Measurements from ENCODE around the gene CDH4. TPM values are rescaled to one million over a fixed set of nuclear protein-coding genes. Genes with fewer than 3 reads are reported as not detected.

Gene CDH4
- total RNA-seq, 1 experiment from 2014 or later, result 3.9 TPM

- DNase-seq, result no peak
- Histone ChIP-seq H3K27me3 (ENCODE audit: control insufficient read depth, insufficient read depth, low read length) (no peaks in the 10 kb centered on the region), H3K36me3 (replicated peaks; ENCODE audit: control insufficient read depth, insufficient read depth, low read length) (no peaks in the 10 kb centered on the region), H3K4me3 (ENCODE audit: insufficient read depth, low read depth, low read length) (no peak overlapping the region)
These were observed 468.3 kb downstream of the CDH4 start for GRCh38 chr20:61720348-61720696.

DNA sequence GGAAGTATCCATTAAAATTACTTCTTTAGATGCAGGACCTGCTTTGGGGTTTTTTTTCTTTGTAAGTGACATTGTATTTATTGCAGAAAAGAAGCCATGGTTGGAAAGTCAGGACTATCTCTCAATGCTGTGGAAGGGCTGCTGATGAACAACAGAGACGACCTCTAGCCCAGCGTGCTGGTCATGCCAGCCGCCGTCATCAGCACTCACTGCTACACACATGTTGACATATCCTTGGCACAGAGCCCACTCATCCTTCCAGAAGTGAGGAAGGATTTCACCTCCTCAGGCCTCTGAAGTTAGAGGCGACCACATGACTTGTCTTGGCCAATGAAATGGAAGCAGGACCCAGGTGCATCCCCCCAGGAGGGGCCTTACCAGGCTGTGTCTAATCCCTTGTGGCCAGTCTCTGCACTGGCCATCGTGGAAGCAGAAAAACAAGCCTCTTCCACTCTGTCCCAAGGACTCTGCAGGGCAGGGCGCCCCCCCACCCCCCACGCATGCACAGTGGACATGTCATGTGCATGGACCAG lies 470.2 kb downstream of the CDH4 start:
- DNase-seq, result peak; percentile 81
- H3K27me3 ChIP-seq (ENCODE audit: control insufficient read depth, insufficient read depth, low read length), result no peaks in the 10 kb centered on the region
- no peak overlapping the region for H3K4me3 ChIP-seq (ENCODE audit: insufficient read depth, low read depth, low read length)
- no peaks in the 10 kb centered on the region for H3K36me3 ChIP-seq (replicated peaks; ENCODE audit: control insufficient read depth, insufficient read depth, low read length)

- no peaks in the 10 kb centered on the region for H3K27me3 ChIP-seq (ENCODE audit: control insufficient read depth, insufficient read depth, low read length)
- no peaks in the 10 kb centered on the region for H3K36me3 ChIP-seq (replicated peaks; ENCODE audit: control insufficient read depth, insufficient read depth, low read length)
- no peak for DNase-seq
- H3K4me3 ChIP-seq (ENCODE audit: insufficient read depth, low read depth, low read length), result no peak overlapping the region
These were observed 471.6 kb downstream of the CDH4 start for GRCh38 chr20:61723529-61724257.

GRCh38 chr20:61724376-61724775 lies 472.3 kb downstream of the CDH4 start:
- DNase-seq, result peak; percentile 88

DNA sequence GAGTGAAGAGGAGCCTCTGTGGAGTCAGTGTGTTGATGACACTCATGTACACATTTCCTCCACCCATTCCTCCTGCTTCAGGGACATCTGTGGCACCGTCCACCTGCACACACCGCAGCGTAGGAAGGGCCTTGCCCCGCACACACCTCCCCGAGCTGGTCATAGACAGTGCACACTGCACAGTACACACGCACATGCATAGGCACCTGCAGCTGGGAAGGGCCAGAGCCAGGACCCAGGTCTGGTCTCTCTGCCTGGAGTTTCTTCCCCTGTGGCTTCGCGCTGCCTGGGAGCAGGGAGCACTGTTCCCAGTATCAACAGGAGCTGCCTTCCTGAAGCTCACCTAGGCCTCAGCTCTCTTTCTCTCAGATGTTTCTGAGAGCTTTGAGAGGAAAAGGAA lies 473.1 kb downstream of the CDH4 start:
- Histone ChIP-seq H3K27me3 (ENCODE audit: control insufficient read depth, insufficient read depth, low read length) (no peaks in the 10 kb centered on the region), H3K36me3 (replicated peaks; ENCODE audit: control insufficient read depth, insufficient read depth, low read length) (no peaks in the 10 kb centered on the region), H3K4me3 (ENCODE audit: insufficient read depth, low read depth, low read length) (no peak overlapping the region)
- no peak for DNase-seq

More at GRCh38 chr20:61724376-61724775, 472.3 kb downstream of the CDH4 start:
- H3K4me3 ChIP-seq (ENCODE audit: insufficient read depth, low read depth, low read length), result no peak overlapping the region
- H3K36me3 ChIP-seq (replicated peaks; ENCODE audit: control insufficient read depth, insufficient read depth, low read length), result no peaks in the 10 kb centered on the region
- H3K27me3 ChIP-seq (ENCODE audit: control insufficient read depth, insufficient read depth, low read length), result no peaks in the 10 kb centered on the region

- DNase-seq, result no peak
- Histone ChIP-seq H3K27me3 (ENCODE audit: control insufficient read depth, insufficient read depth, low read length) (no peaks in the 10 kb centered on the region), H3K4me3 (ENCODE audit: insufficient read depth, low read depth, low read length) (no peak overlapping the region), H3K36me3 (replicated peaks; ENCODE audit: control insufficient read depth, insufficient read depth, low read length) (no peaks in the 10 kb centered on the region)
These were observed 473.9 kb downstream of the CDH4 start for GRCh38 chr20:61725966-61726365.

DNA sequence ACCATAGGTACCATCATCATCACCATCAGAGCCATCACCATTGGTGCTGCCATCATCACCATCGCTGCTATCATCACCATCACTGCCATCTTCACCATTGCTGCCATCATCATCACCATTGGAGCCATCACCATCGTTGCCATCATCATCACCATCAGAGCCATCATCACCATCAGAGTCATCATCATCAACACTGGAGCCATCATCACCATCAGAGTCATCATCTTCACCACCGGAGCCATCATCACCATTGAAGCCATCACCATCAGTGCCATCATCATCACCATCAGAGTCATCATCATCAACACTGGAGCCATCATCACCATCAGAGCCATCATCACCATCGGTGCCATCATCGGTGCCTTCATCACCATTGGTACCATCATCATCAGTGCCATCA lies 474.9 kb downstream of the CDH4 start:
- DNase-seq, result no peak
- Histone ChIP-seq H3K27me3 (ENCODE audit: control insufficient read depth, insufficient read depth, low read length) (no peaks in the 10 kb centered on the region), H3K4me3 (ENCODE audit: insufficient read depth, low read depth, low read length) (no peak overlapping the region), H3K36me3 (replicated peaks; ENCODE audit: control insufficient read depth, insufficient read depth, low read length) (no peaks in the 10 kb centered on the region)

DNA sequence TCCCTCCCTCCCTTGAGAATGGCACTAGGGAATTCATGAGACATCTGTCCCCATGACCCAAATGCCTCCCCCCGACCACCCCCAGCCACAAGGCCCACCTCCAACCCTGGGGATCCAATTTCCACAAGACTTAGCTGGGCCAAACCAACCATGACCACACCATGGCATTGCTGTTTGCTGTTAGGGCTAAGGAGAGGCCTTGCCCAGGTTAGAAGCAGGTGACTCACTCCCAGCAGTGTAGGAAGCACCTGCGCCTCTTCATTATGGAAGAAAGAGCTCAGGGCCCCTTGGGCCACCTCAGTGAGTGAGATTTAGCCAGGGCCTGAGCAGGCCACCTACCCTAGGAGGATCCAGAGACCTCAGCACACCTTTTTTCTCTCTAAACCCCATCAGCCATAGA lies 475.7 kb downstream of the CDH4 start:
- DNase-seq, result no peak
- Histone ChIP-seq H3K27me3 (ENCODE audit: control insufficient read depth, insufficient read depth, low read length) (no peaks in the 10 kb centered on the region), H3K36me3 (replicated peaks; ENCODE audit: control insufficient read depth, insufficient read depth, low read length) (no peaks in the 10 kb centered on the region), H3K4me3 (ENCODE audit: insufficient read depth, low read depth, low read length) (no peak overlapping the region)

GRCh38 chr20:61728326-61728725 lies 476.3 kb downstream of the CDH4 start:
- no peak for DNase-seq
- H3K27me3 ChIP-seq (ENCODE audit: control insufficient read depth, insufficient read depth, low read length), result no peaks in the 10 kb centered on the region
- H3K4me3 ChIP-seq (ENCODE audit: insufficient read depth, low read depth, low read length), result no peak overlapping the region
- H3K36me3 ChIP-seq (replicated peaks; ENCODE audit: control insufficient read depth, insufficient read depth, low read length), result no peaks in the 10 kb centered on the region

GRCh38 chr20:61728786-61729770 lies 477.0 kb downstream of the CDH4 start:
- H3K36me3 ChIP-seq (replicated peaks; ENCODE audit: control insufficient read depth, insufficient read depth, low read length), result no peaks in the 10 kb centered on the region
- no peak overlapping the region for H3K4me3 ChIP-seq (ENCODE audit: insufficient read depth, low read depth, low read length)
- DNase-seq, result no peak
- H3K27me3 ChIP-seq (ENCODE audit: control insufficient read depth, insufficient read depth, low read length), result no peaks in the 10 kb centered on the region

DNA sequence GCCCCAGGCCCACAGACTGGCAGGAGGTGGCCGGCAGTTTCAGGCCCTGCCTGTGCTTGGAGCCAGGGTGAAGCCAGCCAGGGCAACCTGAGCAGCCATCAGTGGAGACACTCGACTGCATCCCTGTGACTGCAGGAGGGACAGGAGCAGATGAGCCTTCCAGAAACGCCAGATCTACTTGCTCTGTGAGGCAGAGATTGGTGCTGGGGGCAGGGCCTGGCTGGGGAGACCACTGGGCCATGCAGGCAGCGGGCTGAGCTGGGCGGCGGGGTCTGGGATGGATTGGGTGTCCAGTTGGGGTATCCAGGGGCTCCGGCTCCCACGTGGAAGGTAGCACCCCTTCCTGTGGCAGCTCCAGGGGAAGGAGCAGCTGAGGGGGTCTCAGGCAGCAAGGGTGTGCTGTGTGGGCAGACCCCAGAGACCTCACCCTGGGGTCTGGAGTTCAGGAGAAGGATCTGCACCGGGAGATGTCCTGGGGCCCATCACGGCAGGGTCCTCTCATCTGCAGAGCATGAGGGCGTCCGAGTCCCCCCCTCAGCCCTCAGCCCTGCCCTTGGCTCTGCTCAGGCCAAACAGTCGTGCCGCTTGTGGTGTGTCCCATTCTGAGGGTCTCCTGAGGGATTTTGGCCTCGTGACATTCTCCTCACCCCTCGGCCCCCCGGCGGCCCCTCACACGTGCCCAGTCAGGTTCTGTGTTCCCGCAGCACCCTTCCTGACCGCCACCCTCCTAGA lies 478.7 kb downstream of the CDH4 start:
- Histone ChIP-seq H3K36me3 (replicated peaks; ENCODE audit: control insufficient read depth, insufficient read depth, low read length) (no peaks in the 10 kb centered on the region), H3K4me3 (ENCODE audit: insufficient read depth, low read depth, low read length) (no peak overlapping the region), H3K27me3 (ENCODE audit: control insufficient read depth, insufficient read depth, low read length) (no peaks in the 10 kb centered on the region)
- DNase-seq, result no peak

DNA sequence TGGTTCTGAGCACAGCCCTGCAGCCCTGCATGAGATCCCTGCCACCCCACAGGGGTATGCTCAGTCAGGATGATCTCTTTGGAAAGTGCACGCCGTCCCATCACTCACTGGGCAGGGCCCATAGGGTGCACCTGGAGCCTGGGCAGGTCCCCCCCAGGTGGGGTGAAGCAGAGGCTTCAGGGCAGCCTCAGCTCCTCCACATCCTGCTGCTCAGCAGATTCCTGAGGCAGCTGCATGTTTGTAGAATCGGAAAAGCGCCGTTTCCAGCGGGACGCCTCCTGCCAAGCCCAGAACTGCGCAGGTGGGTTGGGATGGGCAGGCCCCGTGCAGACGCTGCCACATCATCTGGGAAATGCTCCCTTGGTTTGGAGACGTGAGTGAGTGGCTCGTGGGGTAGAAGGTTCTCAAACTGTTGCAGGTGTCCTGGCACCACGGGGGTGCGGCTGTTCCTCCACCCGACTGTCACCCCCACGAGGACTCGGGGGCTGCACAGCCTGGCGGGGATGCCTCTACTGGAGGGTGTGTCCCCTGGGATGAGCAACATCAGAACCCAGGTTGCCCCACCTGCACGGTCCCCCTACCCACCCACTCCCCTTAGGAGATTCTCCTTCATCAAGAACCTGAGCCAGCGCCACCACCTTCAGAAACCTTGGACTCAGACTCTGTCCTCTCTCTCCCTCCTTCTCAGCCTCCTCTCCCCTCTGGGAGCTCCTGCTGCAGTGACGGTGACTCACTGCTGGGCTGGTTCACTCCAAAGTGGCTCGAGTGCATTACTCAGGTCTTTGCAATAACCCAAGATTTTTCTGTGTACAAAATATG lies 479.5 kb downstream of the CDH4 start:
- no peaks in the 10 kb centered on the region for H3K36me3 ChIP-seq (replicated peaks; ENCODE audit: control insufficient read depth, insufficient read depth, low read length)
- no peak for DNase-seq
- H3K27me3 ChIP-seq (ENCODE audit: control insufficient read depth, insufficient read depth, low read length), result no peaks in the 10 kb centered on the region
- H3K4me3 ChIP-seq (ENCODE audit: insufficient read depth, low read depth, low read length), result no peak overlapping the region

DNA sequence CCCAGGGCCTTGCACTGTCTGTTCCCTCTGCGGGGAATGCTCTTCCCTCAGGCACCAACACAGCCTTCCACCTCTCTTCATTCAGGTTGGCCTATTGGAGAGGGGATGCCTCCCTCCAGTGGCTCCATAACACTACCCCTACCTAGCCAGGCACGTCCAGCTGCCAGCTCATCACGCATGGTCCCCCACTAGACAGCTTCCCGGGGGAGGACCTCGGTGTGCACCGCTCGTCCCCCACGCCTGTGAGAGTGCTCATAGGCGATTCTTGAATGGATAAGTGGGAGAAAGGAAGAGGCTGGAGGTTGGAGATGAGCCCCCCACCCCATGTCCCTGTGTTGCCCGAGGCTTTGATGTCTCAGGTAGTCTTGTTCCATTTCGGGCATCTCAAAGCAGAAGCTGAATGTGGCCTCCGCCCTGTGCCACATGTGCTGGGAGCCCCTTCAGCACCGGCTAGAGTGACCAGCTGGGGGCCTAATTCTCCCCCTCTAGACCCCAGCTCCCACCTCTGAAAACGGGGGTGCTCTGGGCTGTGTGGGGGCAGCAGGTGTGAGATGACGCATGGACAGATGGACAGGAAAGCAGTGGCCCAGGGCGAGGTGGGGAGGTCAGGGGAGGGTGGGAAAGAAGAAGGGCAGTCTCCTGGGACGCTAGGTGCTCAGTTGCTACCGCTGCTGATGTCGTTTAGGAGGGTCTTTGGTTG lies 480.6 kb downstream of the CDH4 start:
- Histone ChIP-seq H3K4me3 (ENCODE audit: insufficient read depth, low read depth, low read length) (no peak overlapping the region), H3K36me3 (replicated peaks; ENCODE audit: control insufficient read depth, insufficient read depth, low read length) (no peaks in the 10 kb centered on the region), H3K27me3 (ENCODE audit: control insufficient read depth, insufficient read depth, low read length) (no peaks in the 10 kb centered on the region)
- DNase-seq, result no peak
